PC-3 (cell line): ENCODE results near the gene KCNN1. TPM values are rescaled to one million over a fixed set of nuclear protein-coding genes. Genes with fewer than 3 reads are reported as not detected.
"Not testable (repeated sequence)": the region's sequence is repeated elsewhere in the genome, so short reads cannot be mapped to it uniquely, and the experiment has no call there.

Source experiments
- ATAC-seq: fragments of 200-7000 bp; cut with Tn5 transposase; 2 replicates; pipeline ENCODE4 v1.9.1; 2020; ENCODE audit warnings: mild to moderate bottlenecking, moderate library complexity
- BruUV-seq: library from RNA; stranded (reverse); fragments of 400-500 nt; replicated peaks from 2 replicates; lab custom pipeline; 2021; lab: Mats Ljungman, UMichigan
- CTCF ChIA-PET: fragments of 300-600 bp; sonication (Branson Sonifier 250); formaldehyde crosslinking; loops from one replicate; lab custom pipeline; 2022; ENCODE audit warnings: antibody characterized with exemption; lab: Charles Lee
- POLR2A ChIA-PET: fragments of 300-600 bp; sonication (Branson Sonifier 250); formaldehyde crosslinking; loops from one replicate; lab custom pipeline; 2022; ENCODE audit warnings: antibody characterized with exemption; ENCODE audit not compliant: unreplicated experiment; lab: Charles Lee
- DNase-seq: peaks from one replicate; pipeline ENCODE4 v3.0.0-alpha.2; 2015
- H2AFZ ChIP-seq: fragments of 300-600 bp; sonication (generic); 2 replicates; pipeline ENCODE4 v1.6.0; 2016; ENCODE audit warnings: antibody characterized with exemption, low read length
- H3F3A ChIP-seq: fragments of 300-600 bp; sonication (generic); one replicate; pipeline ENCODE4 v1.6.0; 2017; ENCODE audit warnings: antibody characterized with exemption, low read length, control low read depth, mild to moderate bottlenecking; ENCODE audit not compliant: unreplicated experiment
- H3K27ac ChIP-seq: fragments of 300-600 bp; sonication (generic); 2 replicates; pipeline ENCODE4 v1.5.1; 2016; ENCODE audit warnings: mild to moderate bottlenecking, low read length
- H3K27me3 ChIP-seq: fragments of 300-600 bp; sonication (generic); 2 replicates; pipeline ENCODE4 v1.6.1; 2016; ENCODE audit warnings: low read length, mixed read lengths
- H3K36me3 ChIP-seq: fragments of 300-600 bp; sonication (generic); 2 replicates; pipeline ENCODE4 v1.6.1; 2016; ENCODE audit warnings: low read depth, mixed run types, low read length, mixed read lengths
- H3K4me1 ChIP-seq: fragments of 300-600 bp; sonication (generic); 2 replicates; pipeline ENCODE4 v1.5.1; 2016; ENCODE audit warnings: low read length; ENCODE audit not compliant: insufficient read depth
- H3K4me2 ChIP-seq: fragments of 300-600 bp; sonication (generic); 2 replicates; pipeline ENCODE4 v1.6.0; 2016; ENCODE audit warnings: low read length
- H3K4me3 ChIP-seq: fragments of 300-600 bp; sonication (generic); 2 replicates; pipeline ENCODE4 v1.5.1; 2016; ENCODE audit warnings: mild to moderate bottlenecking, low read length, mixed read lengths
- H3K79me2 ChIP-seq: fragments of 300-600 bp; sonication (generic); 2 replicates; pipeline ENCODE4 v1.6.1; 2017; ENCODE audit warnings: low read length, mixed read lengths
- H3K9ac ChIP-seq: fragments of 300-600 bp; sonication (generic); 2 replicates; pipeline ENCODE4 v1.6.0; 2016; ENCODE audit warnings: mild to moderate bottlenecking, low read length
- H3K9me2 ChIP-seq: fragments of 300-600 bp; sonication (generic); replicated peaks from 2 replicates; pipeline ENCODE4 v1.6.1; 2016; ENCODE audit warnings: mixed run types, low read length, mixed read lengths
- H3K9me3 ChIP-seq: fragments of 300-600 bp; sonication (generic); 2 replicates; pipeline ENCODE4 v1.6.1; 2016; ENCODE audit warnings: low read length, mixed read lengths
- H4K20me1 ChIP-seq: fragments of 300-600 bp; sonication (generic); 2 replicates; pipeline ENCODE4 v1.6.1; 2016; ENCODE audit warnings: low read length, mixed read lengths
- EZH2 ChIP-seq: fragments of 300-600 bp; sonication (generic); IDR thresholded peaks from one replicate; pipeline ENCODE4 v1.6.1; 2017; ENCODE audit warnings: antibody characterized with exemption, mild to moderate bottlenecking, low read length; ENCODE audit not compliant: unreplicated experiment
- EZH2phosphoT487 ChIP-seq: fragments of 300-600 bp; sonication (generic); IDR thresholded peaks from 2 replicates; pipeline ENCODE4 v1.6.1; 2018; ENCODE audit warnings: mild to moderate bottlenecking, antibody characterized with exemption, low read length, borderline replicate concordance
- intact Hi-C: fragments of 100-400 bp; cut with micrococcal nuclease; formaldehyde crosslinking; loops from 2 replicates; pipeline ENCODE4 v1.9.0; 2023
- total RNA-seq: library from RNA; depleted of rRNA; stranded (reverse); fragments of >200 nt; gene quantifications from 2 replicates; pipeline ENCODE4 v1.2.3, GENCODE V29; 2014
- TF ChIP-seq, protein P1 (sequence below): fragments of 300-600 bp; sonication (generic); conservative IDR thresholded peaks from 2 replicates; pipeline ENCODE4 v1.5.1; 2017; ENCODE audit warnings: antibody characterized with exemption, low read depth, mild to moderate bottlenecking, low read length

The KCNN1 gene
- total RNA-seq, 1 experiment from 2014 or later: not detected

DNA sequence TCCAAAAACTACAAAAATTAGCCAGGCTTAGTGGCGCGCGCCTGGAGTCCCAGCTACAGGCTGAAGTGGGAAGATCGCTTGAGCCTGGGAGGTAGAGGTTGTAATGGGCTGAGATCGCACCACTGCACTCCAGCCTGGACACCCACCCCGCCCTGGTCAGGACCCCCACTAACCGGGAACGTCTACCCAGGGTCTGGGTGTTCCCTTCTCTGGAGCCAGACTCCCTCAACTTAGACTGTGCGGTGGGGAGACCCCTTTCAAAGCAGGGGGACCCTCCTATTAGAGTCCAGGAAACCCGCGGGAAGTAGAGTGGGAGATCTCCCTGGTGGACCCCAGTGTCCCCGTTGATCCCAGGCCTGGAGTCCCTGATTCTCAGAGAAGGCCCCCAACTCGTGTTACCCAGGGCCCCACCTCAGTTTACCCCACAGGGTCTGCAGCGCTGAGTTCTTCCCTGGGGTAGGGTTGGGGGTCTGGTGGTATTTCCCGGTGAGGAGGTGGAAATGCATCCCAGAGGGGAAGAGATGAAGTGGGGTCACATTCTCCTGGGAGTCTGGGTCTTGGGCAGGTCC lies 35.0 kb downstream of the KCNN1 start:
- TF ChIP-seq EZH2phosphoT487: no peak
- TF ChIP-seq, protein P1, sequence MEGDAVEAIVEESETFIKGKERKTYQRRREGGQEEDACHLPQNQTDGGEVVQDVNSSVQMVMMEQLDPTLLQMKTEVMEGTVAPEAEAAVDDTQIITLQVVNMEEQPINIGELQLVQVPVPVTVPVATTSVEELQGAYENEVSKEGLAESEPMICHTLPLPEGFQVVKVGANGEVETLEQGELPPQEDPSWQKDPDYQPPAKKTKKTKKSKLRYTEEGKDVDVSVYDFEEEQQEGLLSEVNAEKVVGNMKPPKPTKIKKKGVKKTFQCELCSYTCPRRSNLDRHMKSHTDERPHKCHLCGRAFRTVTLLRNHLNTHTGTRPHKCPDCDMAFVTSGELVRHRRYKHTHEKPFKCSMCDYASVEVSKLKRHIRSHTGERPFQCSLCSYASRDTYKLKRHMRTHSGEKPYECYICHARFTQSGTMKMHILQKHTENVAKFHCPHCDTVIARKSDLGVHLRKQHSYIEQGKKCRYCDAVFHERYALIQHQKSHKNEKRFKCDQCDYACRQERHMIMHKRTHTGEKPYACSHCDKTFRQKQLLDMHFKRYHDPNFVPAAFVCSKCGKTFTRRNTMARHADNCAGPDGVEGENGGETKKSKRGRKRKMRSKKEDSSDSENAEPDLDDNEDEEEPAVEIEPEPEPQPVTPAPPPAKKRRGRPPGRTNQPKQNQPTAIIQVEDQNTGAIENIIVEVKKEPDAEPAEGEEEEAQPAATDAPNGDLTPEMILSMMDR: no peak
- no peak for TF ChIP-seq EZH2
- Histone ChIP-seq H3K9me2 (no peaks in the 10 kb centered on the region), H3K9me3 (no peaks in the 10 kb centered on the region), H3K36me3 (no peaks in the 10 kb centered on the region), H3K27me3 (no peaks in the 10 kb centered on the region), H2AFZ (peak overlapping the region; percentile 65; the same call in 1 of the 2 replicates), H3K4me1 (peaks cover 20% of the 10 kb centered on the region), H3K4me2 (peak overlapping the region; percentile 100), H3K9ac (peak overlapping the region; percentile 88), H3K27ac (0 out of 2 replicates have a peak overlapping the region, but pooled peaks have one; percentile 23), H3F3A (peaks cover 6% of the 10 kb centered on the region), H3K4me3 (peak overlapping the region; percentile 98), H4K20me1 (no peaks in the 10 kb centered on the region), H3K79me2 (peaks cover 21% of the 10 kb centered on the region)
- BruUV-seq: no TSS peak
- DNase-seq: peak; percentile 23
- ChIA-PET POLR2A (no interaction called here), CTCF (no interaction called here)
- ATAC-seq: no peak
- intact Hi-C loops: no loop called here

DNA sequence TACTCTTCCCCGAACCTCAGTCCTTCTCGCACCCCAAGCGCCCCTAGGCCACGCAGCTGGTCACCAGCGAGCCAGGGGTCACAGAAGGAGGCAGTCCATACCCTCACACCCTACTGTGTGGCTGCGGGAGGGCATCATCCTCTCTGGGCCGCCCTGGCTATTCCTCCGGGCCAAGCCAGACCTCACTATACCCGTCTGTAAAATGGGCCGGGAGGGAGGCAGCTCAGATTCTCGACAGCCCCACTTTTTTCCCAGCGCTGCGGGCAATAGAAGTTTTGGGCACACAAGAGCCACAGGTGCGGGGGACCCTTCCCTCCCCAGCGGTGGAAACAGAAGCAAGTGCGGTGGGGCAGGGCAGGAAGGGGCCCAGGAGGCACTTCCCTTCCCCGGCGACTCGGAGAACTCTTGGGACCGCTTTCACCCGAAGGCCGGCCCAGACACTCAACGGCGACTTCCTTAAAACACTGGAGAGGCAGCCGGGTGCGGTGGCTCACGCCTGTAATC lies 35.5 kb downstream of the KCNN1 start:
- H3K9me2 ChIP-seq: no peaks in the 10 kb centered on the region
- H3K9me3 ChIP-seq: no peaks in the 10 kb centered on the region
- ATAC-seq: no peak
- peaks cover 24% of the 10 kb centered on the region for H3K4me1 ChIP-seq
- H3K9ac ChIP-seq: no peak overlapping the region
- POLR2A ChIA-PET: no interaction called here
- TF ChIP-seq, protein P1: no peak
- TF ChIP-seq EZH2 (no peak), EZH2phosphoT487 (no peak)
- no peaks in the 10 kb centered on the region for H3K36me3 ChIP-seq
- no peaks in the 10 kb centered on the region for H4K20me1 ChIP-seq
- no peak overlapping the region for H2AFZ ChIP-seq
- peaks cover 6% of the 10 kb centered on the region for H3F3A ChIP-seq
- peak overlapping the region; percentile 100 for H3K4me2 ChIP-seq
- DNase-seq: no peak
- intact Hi-C loops: no loop called here
- BruUV-seq: TSS peak; percentile 55
- H3K4me3 ChIP-seq: peak overlapping the region; percentile 98
- H3K27me3 ChIP-seq: no peaks in the 10 kb centered on the region
- CTCF ChIA-PET: no interaction called here
- H3K27ac ChIP-seq: no peak overlapping the region
- H3K79me2 ChIP-seq: peaks cover 21% of the 10 kb centered on the region

DNA sequence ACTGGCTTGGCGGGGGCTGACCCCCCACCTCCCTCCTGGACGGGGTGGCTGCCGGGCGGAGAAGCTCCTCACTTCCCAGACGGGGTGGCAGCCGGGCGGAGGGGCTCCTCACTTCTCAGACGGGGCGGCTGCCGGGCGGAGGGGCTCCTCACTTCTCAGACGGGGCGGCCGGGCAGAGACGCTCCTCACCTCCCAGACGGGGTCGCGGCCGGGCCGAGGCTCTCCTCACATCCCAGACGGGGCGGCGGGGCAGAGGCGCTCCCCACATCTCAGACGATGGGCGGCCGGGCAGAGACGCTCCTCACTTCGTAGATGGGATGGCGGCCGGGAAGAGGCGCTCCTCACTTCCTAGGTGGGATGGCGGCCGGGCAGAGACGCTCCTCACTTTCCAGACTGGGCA lies 38.8 kb downstream of the KCNN1 start:
- H2AFZ ChIP-seq, H3K4me2 ChIP-seq, H3K9me3 ChIP-seq, H3K9ac ChIP-seq, BruUV-seq, intact Hi-C loops, DNase-seq, H3K4me3 ChIP-seq, H3K27me3 ChIP-seq, H4K20me1 ChIP-seq, ATAC-seq, H3K27ac ChIP-seq, H3K9me2 ChIP-seq, H3F3A ChIP-seq, CTCF ChIA-PET: not testable (repeated sequence)
- Histone ChIP-seq H3K79me2 (peaks cover 21% of the 10 kb centered on the region), H3K36me3 (peaks cover 12% of the 10 kb centered on the region; the same call in 1 of the 2 replicates), H3K4me1 (peaks cover 35% of the 10 kb centered on the region)
- POLR2A ChIA-PET: interaction anchor here (0.7 kb wide), 1 partner anchor 68 kb away, joined by 13 read pairs; no protein-coding TSS in a partner anchor
